ENCODE measurements around the gene OR52M1. TPM values are rescaled to one million over a fixed set of nuclear protein-coding genes. Genes with fewer than 3 reads are reported as not detected.

OR52M1 gene
- total RNA-seq, 1 donor from 2014 or later: not detected

DNA sequence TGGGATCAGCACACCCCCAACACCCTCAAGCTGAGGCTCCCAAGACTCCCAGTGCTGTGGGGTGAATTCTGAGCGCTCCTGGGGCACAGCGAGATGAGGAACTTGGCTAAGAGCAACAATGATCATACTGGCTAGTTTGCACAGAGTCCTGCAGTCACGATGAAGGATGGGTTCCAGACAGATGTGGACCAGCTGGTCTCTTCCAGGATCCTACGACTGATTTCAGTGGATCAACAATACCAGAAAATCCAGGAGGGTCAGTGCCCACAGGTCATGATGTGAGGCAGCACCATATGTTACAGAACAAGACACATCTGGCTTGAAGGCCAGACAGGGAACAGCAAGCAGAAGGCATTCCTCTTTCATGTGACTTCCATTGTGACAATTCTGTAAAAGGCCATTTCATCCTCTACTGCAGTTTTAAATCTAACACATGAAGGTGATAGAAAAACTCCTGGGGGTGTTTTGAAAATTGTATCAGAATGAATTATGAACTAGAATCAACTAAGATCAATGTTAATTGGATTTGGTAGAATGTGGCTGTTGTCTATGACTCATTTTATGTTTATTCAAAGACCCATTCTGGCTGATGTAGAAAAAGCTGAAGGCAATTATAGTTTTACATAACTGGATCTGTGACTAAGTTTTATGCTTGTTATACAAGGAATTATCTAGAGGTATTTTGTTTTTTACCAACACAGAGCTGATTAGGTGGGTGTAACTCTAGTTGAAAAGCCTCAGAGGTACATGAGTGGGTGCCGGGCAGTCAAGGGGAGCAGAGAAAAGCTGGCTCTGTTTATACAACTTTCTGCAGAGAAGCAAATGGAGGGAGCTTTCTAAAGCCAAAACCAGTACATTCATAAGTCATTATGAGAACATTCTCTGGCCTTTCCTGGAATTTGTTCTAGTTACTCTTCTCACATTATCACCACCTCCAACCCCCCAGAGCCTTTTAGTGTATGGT is 33.4 kb upstream of the OR52M1 start:
- H3K4me1 Mint-ChIP-seq (ENCODE audit: low read depth, unreplicated experiment): peaks cover 12% of the 10 kb centered on the region
- peak overlapping the region; percentile 78 for H3K27ac Mint-ChIP-seq (ENCODE audit: unreplicated experiment)
- TF ChIP-seq, protein P1, sequence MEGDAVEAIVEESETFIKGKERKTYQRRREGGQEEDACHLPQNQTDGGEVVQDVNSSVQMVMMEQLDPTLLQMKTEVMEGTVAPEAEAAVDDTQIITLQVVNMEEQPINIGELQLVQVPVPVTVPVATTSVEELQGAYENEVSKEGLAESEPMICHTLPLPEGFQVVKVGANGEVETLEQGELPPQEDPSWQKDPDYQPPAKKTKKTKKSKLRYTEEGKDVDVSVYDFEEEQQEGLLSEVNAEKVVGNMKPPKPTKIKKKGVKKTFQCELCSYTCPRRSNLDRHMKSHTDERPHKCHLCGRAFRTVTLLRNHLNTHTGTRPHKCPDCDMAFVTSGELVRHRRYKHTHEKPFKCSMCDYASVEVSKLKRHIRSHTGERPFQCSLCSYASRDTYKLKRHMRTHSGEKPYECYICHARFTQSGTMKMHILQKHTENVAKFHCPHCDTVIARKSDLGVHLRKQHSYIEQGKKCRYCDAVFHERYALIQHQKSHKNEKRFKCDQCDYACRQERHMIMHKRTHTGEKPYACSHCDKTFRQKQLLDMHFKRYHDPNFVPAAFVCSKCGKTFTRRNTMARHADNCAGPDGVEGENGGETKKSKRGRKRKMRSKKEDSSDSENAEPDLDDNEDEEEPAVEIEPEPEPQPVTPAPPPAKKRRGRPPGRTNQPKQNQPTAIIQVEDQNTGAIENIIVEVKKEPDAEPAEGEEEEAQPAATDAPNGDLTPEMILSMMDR (IDR thresholded peaks at IDR 0.05; ENCODE audit: partially characterized antibody, unreplicated experiment): no peak
- peaks cover 6% of the 10 kb centered on the region for H3K36me3 Mint-ChIP-seq (ENCODE audit: unreplicated experiment)
- no peak for DNase-seq
- peaks cover 8% of the 10 kb centered on the region for H3K9me3 Mint-ChIP-seq (ENCODE audit: unreplicated experiment)
- peaks cover 4% of the 10 kb centered on the region for H3K27me3 Mint-ChIP-seq (ENCODE audit: unreplicated experiment)
- no peak overlapping the region for H3K4me3 Mint-ChIP-seq (ENCODE audit: unreplicated experiment)

GRCh38 chr11:4514196-4514595 is 30.8 kb upstream of the OR52M1 start:
- Mint-ChIP-seq H3K4me3 (ENCODE audit: unreplicated experiment) (no peak overlapping the region), H3K4me1 (ENCODE audit: low read depth, unreplicated experiment) (peaks cover 12% of the 10 kb centered on the region), H3K27me3 (ENCODE audit: unreplicated experiment) (peaks cover 4% of the 10 kb centered on the region), H3K9me3 (ENCODE audit: unreplicated experiment) (peaks cover 8% of the 10 kb centered on the region), H3K36me3 (ENCODE audit: unreplicated experiment) (no peaks in the 10 kb centered on the region), H3K27ac (ENCODE audit: unreplicated experiment) (no peak overlapping the region)
- TF ChIP-seq, protein P1 (IDR thresholded peaks at IDR 0.05; ENCODE audit: partially characterized antibody, unreplicated experiment): no peak
- no peak for DNase-seq

- no peaks in the 10 kb centered on the region for H3K9me3 Mint-ChIP-seq (ENCODE audit: unreplicated experiment)
- no peaks in the 10 kb centered on the region for H3K36me3 Mint-ChIP-seq (ENCODE audit: unreplicated experiment)
- H3K4me1 Mint-ChIP-seq (ENCODE audit: low read depth, unreplicated experiment): peaks cover 1% of the 10 kb centered on the region
- TF ChIP-seq, protein P1 (IDR thresholded peaks at IDR 0.05; ENCODE audit: partially characterized antibody, unreplicated experiment): no peak
- H3K27me3 Mint-ChIP-seq (ENCODE audit: unreplicated experiment): no peaks in the 10 kb centered on the region
- no peak overlapping the region for H3K27ac Mint-ChIP-seq (ENCODE audit: unreplicated experiment)
- DNase-seq: no peak
- H3K4me3 Mint-ChIP-seq (ENCODE audit: unreplicated experiment): no peak overlapping the region
These were observed 22.7 kb upstream of the OR52M1 start for GRCh38 chr11:4522339-4522738.

GRCh38 chr11:4522752-4523151 is 22.2 kb upstream of the OR52M1 start:
- DNase-seq: no peak
- Mint-ChIP-seq H3K4me1 (ENCODE audit: low read depth, unreplicated experiment) (peaks cover 3% of the 10 kb centered on the region), H3K27ac (ENCODE audit: unreplicated experiment) (no peak overlapping the region), H3K27me3 (ENCODE audit: unreplicated experiment) (no peaks in the 10 kb centered on the region), H3K4me3 (ENCODE audit: unreplicated experiment) (no peak overlapping the region), H3K36me3 (ENCODE audit: unreplicated experiment) (no peaks in the 10 kb centered on the region), H3K9me3 (ENCODE audit: unreplicated experiment) (no peaks in the 10 kb centered on the region)
- TF ChIP-seq, protein P1 (IDR thresholded peaks at IDR 0.05; ENCODE audit: partially characterized antibody, unreplicated experiment): no peak

- Mint-ChIP-seq H3K9me3 (ENCODE audit: unreplicated experiment) (peaks cover 2% of the 10 kb centered on the region), H3K4me1 (ENCODE audit: low read depth, unreplicated experiment) (peaks cover 5% of the 10 kb centered on the region), H3K36me3 (ENCODE audit: unreplicated experiment) (no peaks in the 10 kb centered on the region), H3K27ac (ENCODE audit: unreplicated experiment) (no peak overlapping the region), H3K4me3 (ENCODE audit: unreplicated experiment) (no peak overlapping the region), H3K27me3 (ENCODE audit: unreplicated experiment) (no peaks in the 10 kb centered on the region)
- TF ChIP-seq, protein P1 (IDR thresholded peaks at IDR 0.05; ENCODE audit: partially characterized antibody, unreplicated experiment): no peak
- no peak for DNase-seq
These were observed 21.3 kb upstream of the OR52M1 start for GRCh38 chr11:4523666-4524065.

Measured in glutamatergic neuron (in vitro differentiated cells).